Prostate gland (tissue), 2 donors: ENCODE data around the gene SPATC1L. TPM values are rescaled to one million over a fixed set of nuclear protein-coding genes. Genes with fewer than 3 reads are reported as not detected.
"Not testable (repeated sequence)": the region's sequence is repeated elsewhere in the genome, so short reads cannot be mapped to it uniquely, and the experiment has no call there.

Source experiments
- DNase-seq: peaks from one replicate; pipeline ENCODE4 v3.0.0-alpha.2; 2019; ENCODE audit warnings: low spot score
- H3K27ac ChIP-seq, 2 donors: fragments of 200-600 bp; sonication (generic); 2 replicates each; pipeline ENCODE4 v1.5.1; 2017 to 2019
- H3K27me3 ChIP-seq: fragments of 200-600 bp; sonication (generic); replicated peaks from 2 replicates; pipeline ENCODE4 v1.5.1; 2019; ENCODE audit not compliant: insufficient read depth
- H3K36me3 ChIP-seq, 2 donors: fragments of 200-600 bp; sonication (generic); 1 replicate in 1 of 2; 2 replicates in 1 of 2; pipeline versions ENCODE4 v1.5.1 to v1.8.1; 2017 to 2019
- H3K4me1 ChIP-seq: fragments of 200-600 bp; sonication (generic); replicated peaks from 2 replicates; pipeline ENCODE4 v1.5.1; 2019
- H3K4me3 ChIP-seq, 2 donors: fragments of 200-600 bp; sonication (generic); 2 replicates each; pipeline ENCODE4 v1.5.1; 2017 to 2019
- H3K9me3 ChIP-seq: fragments of 200-600 bp; sonication (generic); 2 replicates; pipeline ENCODE4 v1.5.1; 2017
- POLR2A ChIP-seq: fragments of 450-650 bp; IDR thresholded peaks from one replicate; pipeline ENCODE4 v1.6.1; 2016; ENCODE audit warnings: antibody characterized with exemption, mild to moderate bottlenecking
- POLR2AphosphoS5 ChIP-seq: sonication (generic); formaldehyde crosslinking; IDR thresholded peaks from one replicate; pipeline ENCODE4 v1.6.1; 2017; ENCODE audit warnings: antibody characterized with exemption
- WGBS: methylation state at CpG from one replicate; pipeline ENCODE4 v1.1.5; 2018; 5-methylcytosine and 5-hydroxymethylcytosine counted together
- intact Hi-C: fragments of 100-400 bp; cut with DNase I; formaldehyde crosslinking; loops from one replicate; pipeline ENCODE4 v1.14.2; 2022
- total RNA-seq, 2 donors: library from RNA; depleted of rRNA; stranded (reverse); fragments of >200 nt; gene quantifications; one replicate each; pipeline ENCODE4 v1.1.0, GENCODE V29; 2016
- TF ChIP-seq, protein P1 (sequence below), 4 experiments: fragments of 200-600 bp in 2 of 4; fragments of 450-650 bp in 2 of 4; sonication (generic) in 2 of 4; IDR thresholded peaks; 1 replicate in 3 of 4; 2 replicates in 1 of 4; pipeline ENCODE4 v1.5.1; 2016 to 2019; ENCODE audit warnings: antibody characterized with exemption in 4 of 4, mild to moderate bottlenecking in 2 of 4, moderate library complexity in 2 of 4

The SPATC1L gene
- total RNA-seq, 2 donors from 2014 or later, result 42.0 to 79.4 TPM

DNA sequence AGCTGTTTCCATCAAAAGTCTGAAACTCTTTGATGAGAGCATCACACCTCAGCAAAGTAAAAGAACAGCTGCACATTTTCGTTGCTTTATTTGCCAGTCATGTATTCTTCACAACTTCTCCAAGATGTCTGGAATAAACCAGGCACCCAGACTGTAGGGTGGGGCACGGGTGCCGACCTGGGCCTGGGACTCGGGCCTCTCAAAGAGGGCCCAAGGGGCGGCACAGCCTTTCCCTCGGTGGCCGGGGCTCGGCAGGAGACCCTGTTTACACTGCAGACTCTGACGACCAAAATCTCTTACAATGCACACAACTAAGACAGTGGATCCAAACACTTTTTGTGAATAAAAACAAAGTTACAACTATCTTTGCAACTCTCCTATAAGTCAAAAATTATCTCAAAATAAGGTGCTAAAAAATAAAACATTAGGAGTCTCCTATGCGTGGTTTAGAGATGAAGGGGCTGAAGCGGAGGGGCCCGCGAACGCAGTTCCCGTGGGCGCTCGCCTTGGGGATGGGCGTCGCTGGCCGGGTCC lies 43.6 kb upstream of the SPATC1L start:
- H3K36me3 ChIP-seq, result no peaks in the 10 kb centered on the region
- H3K9me3 ChIP-seq, result no peaks in the 10 kb centered on the region
- no peak for DNase-seq
- 2% methylated on average over 20 of the region's 20 CpGs for WGBS
- H3K4me3 ChIP-seq, result peak overlapping the region; percentile 99
- intact Hi-C loops, result loop anchor here (2.0 to 5.0 kb wide), 4 partner anchors 43 to 256 kb away; partner anchors contain the start of gene SPATC1L
- TF ChIP-seq, protein P1, sequence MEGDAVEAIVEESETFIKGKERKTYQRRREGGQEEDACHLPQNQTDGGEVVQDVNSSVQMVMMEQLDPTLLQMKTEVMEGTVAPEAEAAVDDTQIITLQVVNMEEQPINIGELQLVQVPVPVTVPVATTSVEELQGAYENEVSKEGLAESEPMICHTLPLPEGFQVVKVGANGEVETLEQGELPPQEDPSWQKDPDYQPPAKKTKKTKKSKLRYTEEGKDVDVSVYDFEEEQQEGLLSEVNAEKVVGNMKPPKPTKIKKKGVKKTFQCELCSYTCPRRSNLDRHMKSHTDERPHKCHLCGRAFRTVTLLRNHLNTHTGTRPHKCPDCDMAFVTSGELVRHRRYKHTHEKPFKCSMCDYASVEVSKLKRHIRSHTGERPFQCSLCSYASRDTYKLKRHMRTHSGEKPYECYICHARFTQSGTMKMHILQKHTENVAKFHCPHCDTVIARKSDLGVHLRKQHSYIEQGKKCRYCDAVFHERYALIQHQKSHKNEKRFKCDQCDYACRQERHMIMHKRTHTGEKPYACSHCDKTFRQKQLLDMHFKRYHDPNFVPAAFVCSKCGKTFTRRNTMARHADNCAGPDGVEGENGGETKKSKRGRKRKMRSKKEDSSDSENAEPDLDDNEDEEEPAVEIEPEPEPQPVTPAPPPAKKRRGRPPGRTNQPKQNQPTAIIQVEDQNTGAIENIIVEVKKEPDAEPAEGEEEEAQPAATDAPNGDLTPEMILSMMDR (IDR thresholded peaks at IDR 0.05), result no peak
- TF ChIP-seq POLR2AphosphoS5 (no peak), POLR2A (no peak)
- H3K4me1 ChIP-seq, result peaks cover 5% of the 10 kb centered on the region
- H3K27ac ChIP-seq, result peak overlapping the region; percentile 97 to 98
- no peaks in the 10 kb centered on the region for H3K27me3 ChIP-seq

DNA sequence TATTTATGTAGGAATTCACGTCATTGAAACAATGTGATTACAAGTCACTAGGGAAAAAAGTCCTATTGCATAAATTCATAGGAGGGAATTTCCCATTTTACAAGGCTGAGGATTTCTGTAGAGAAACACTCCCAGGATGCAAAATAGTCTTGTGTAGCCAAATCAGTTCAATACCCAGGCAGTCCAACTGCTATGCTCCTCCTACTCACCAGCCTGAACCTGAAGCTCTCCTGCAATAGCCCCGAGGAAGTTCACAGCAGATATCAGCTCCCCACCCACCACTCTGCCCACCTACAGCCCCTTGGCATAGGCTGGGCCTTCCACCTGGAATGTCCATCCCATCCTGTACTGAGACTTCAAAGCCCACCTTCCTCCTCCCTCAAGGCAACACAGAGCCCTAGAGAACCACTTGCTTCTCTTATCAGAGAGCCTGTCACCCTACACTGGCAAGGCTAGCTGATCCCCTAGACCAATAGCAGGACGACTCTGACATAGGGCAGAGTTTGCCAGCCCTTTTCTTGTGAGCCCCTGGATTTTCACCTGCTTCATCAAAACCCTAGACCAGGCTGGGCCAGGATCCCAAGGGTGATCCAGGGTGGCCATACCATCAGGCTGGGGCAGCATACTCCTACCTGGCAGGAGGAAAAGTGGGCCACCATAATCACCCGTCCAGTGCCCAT lies 42.8 kb upstream of the SPATC1L start:
- TF ChIP-seq POLR2AphosphoS5, result peak; percentile 35
- TF ChIP-seq, protein P1 (IDR thresholded peaks at IDR 0.05), result no peak
- WGBS, result 42% methylated on average over 4 of the region's 4 CpGs
- DNase-seq, result peak; percentile 41
- intact Hi-C loops, result loop anchor here (5.0 kb wide), 3 partner anchors 85 to 255 kb away; a partner anchor contains a TSS
- no peaks in the 10 kb centered on the region for H3K27me3 ChIP-seq
- no peaks in the 10 kb centered on the region for H3K36me3 ChIP-seq
- peaks cover 5% of the 10 kb centered on the region for H3K4me1 ChIP-seq
- peak overlapping the region; percentile 97 to 98 for H3K27ac ChIP-seq
- H3K9me3 ChIP-seq, result no peaks in the 10 kb centered on the region
- H3K4me3 ChIP-seq, result peak overlapping the region; percentile 99

DNA sequence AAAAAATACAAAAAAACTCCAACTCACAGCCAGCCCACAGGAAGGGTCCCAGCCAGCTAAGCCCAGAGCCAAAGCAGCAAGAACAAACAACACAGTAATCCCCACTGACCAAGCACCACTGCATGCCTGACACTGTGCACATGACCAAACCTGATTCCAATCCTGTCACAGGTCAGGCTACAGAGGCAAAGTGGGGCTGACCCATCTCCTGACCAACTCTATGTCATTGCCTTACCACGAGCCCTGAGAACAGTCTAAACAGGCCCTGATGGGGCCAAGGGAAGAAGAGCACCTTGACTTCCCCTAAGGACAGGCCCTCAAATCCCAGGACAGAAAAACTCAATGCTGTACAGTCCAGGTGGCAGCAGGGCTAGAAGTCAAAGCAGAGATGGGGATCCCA lies 41.9 kb upstream of the SPATC1L start:
- Histone ChIP-seq H3K36me3 (no peaks in the 10 kb centered on the region), H3K4me3 (peak overlapping the region in 1 of 2 donors; percentile 99), H3K27me3 (no peaks in the 10 kb centered on the region), H3K4me1 (peaks cover 5% of the 10 kb centered on the region), H3K9me3 (no peaks in the 10 kb centered on the region), H3K27ac (peak overlapping the region; percentile 97 to 98)
- intact Hi-C loops, result loop anchor here (5.0 kb wide), 3 partner anchors 84 to 254 kb away; a partner anchor contains a TSS
- TF ChIP-seq POLR2A, result no peak
- TF ChIP-seq, protein P1 (IDR thresholded peaks at IDR 0.05), result no peak
- TF ChIP-seq POLR2AphosphoS5, result no peak
- DNase-seq, result no peak
- WGBS, result 100% methylated on average over 1 of the region's 1 CpG

DNA sequence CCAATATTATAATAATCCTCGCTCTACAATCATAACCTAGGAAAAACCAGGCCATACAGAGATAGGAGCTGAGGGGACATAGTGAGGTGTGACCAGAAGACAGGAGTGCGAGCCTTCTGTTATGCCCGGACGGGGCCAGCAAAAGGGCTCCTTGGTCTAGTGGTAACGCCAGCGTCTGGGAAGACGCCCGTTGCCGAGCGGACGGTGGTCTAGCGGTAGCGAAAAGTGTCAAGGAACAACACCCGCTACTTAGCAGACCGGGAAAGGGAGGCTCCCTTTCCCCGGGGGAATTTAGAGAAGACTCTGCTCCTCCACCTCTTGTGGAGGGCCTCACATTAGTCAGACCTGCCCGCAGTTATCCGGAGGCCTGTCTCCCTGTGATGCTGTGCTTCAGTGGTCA lies 39.4 kb upstream of the SPATC1L start:
- H3K9me3 ChIP-seq, H3K4me3 ChIP-seq, intact Hi-C loops, H3K4me1 ChIP-seq, DNase-seq, H3K27me3 ChIP-seq, H3K36me3 ChIP-seq: not testable (repeated sequence)
- whole genome bisulfite sequencing, result 91% methylated on average over 18 of the region's 18 CpGs
- peak overlapping the region in 1 of 2 donors; percentile 23 for H3K27ac ChIP-seq

DNA sequence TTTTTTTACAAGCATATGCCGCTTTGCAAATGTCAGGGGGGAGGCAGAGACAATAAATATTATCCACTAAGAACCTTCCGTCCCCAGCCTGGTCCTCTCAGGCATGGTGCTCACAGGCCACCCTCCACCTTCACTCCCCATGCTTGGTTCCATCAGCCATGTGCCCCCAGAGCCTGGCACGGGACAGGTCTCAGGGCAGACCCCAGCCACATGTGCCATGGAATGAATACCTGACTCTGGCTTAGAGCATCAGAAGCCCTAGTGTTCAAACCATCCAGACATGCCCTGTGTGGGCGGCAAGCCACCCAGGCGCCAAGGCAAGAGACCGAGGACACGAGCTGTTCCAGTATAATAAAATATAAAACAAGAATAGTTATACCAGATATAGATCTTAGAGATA lies 39.0 kb upstream of the SPATC1L start:
- intact Hi-C loops, result no loop called here

More for the DNA sequence above, 39.0 kb upstream of the SPATC1L start:
- H3K27me3 ChIP-seq, result no peaks in the 10 kb centered on the region
- peaks cover 9% of the 10 kb centered on the region for H3K4me1 ChIP-seq
- no peaks in the 10 kb centered on the region for H3K9me3 ChIP-seq
- 83% methylated on average over 7 of the region's 7 CpGs for WGBS
- TF ChIP-seq POLR2AphosphoS5 (no peak), POLR2A (no peak)
- TF ChIP-seq, protein P1 (IDR thresholded peaks at IDR 0.05), result no peak
- peak overlapping the region in 1 of 2 donors; percentile 43 for H3K27ac ChIP-seq
- H3K36me3 ChIP-seq, result no peaks in the 10 kb centered on the region
- DNase-seq, result no peak
- no peak overlapping the region for H3K4me3 ChIP-seq
